Spleen (tissue), 7 donors: Measurements from ENCODE around the gene AKAP11.

Source experiments
- POLR2AphosphoS5 ChIP-seq, 3 donors: sonication (generic); formaldehyde crosslinking; IDR thresholded peaks; one replicate each; pipeline ENCODE4 v1.5.1; 2017; ENCODE audit warnings: antibody characterized with exemption in 3 of 3
- TF ChIP-seq, protein P1 (sequence below), 11 experiments: fragments of 200-600 bp in 7 of 11; fragments of 450-650 bp in 4 of 11; sonication (generic) in 4 of 11; IDR thresholded peaks in 8 of 11; conservative IDR thresholded peaks in 3 of 11; 1 replicate in 7 of 11; 2 replicates in 4 of 11; pipeline versions ENCODE4 v1.4.0 to v1.8.0; 2016 to 2021; ENCODE audit warnings: antibody characterized with exemption in 11 of 11, inconsistent platforms in 4 of 11, mild to moderate bottlenecking in 1 of 11
- donor health status: DM: no; HTN: no; CAD: no; lungs with moderate emphysema.
- donor health status: DM: no; HTN: no; CAD: no.
- donor health status: DM: no; HTN: no; CAD: no.

- TF ChIP-seq POLR2AphosphoS5 (IDR thresholded peaks at IDR 0.05) = no peak
- TF ChIP-seq, protein P1, sequence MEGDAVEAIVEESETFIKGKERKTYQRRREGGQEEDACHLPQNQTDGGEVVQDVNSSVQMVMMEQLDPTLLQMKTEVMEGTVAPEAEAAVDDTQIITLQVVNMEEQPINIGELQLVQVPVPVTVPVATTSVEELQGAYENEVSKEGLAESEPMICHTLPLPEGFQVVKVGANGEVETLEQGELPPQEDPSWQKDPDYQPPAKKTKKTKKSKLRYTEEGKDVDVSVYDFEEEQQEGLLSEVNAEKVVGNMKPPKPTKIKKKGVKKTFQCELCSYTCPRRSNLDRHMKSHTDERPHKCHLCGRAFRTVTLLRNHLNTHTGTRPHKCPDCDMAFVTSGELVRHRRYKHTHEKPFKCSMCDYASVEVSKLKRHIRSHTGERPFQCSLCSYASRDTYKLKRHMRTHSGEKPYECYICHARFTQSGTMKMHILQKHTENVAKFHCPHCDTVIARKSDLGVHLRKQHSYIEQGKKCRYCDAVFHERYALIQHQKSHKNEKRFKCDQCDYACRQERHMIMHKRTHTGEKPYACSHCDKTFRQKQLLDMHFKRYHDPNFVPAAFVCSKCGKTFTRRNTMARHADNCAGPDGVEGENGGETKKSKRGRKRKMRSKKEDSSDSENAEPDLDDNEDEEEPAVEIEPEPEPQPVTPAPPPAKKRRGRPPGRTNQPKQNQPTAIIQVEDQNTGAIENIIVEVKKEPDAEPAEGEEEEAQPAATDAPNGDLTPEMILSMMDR (IDR thresholded peaks at IDR 0.05 in 8 of 11, conservative IDR thresholded peaks at IDR 0.05 in 3 of 11) = no peak
Observed at GRCh38 chr13:42258747-42259146, 13.2 kb upstream of the AKAP11 start.
